Activated CD4-positive, CD25-positive, alpha-beta regulatory T cell treated with anti-CD3 and anti-CD28 coated beads, Interleukin-2, amount 50 U/mL, for 16 hours (primary cell): ENCODE measurements around the gene RAD51B.

ENCODE experiments used
- DNase-seq: peaks from one replicate; pipeline ENCODE4 v3.0.0-alpha.2; 2020; ENCODE audit warnings: low read depth, low spot score

The RAD51B gene

DNA sequence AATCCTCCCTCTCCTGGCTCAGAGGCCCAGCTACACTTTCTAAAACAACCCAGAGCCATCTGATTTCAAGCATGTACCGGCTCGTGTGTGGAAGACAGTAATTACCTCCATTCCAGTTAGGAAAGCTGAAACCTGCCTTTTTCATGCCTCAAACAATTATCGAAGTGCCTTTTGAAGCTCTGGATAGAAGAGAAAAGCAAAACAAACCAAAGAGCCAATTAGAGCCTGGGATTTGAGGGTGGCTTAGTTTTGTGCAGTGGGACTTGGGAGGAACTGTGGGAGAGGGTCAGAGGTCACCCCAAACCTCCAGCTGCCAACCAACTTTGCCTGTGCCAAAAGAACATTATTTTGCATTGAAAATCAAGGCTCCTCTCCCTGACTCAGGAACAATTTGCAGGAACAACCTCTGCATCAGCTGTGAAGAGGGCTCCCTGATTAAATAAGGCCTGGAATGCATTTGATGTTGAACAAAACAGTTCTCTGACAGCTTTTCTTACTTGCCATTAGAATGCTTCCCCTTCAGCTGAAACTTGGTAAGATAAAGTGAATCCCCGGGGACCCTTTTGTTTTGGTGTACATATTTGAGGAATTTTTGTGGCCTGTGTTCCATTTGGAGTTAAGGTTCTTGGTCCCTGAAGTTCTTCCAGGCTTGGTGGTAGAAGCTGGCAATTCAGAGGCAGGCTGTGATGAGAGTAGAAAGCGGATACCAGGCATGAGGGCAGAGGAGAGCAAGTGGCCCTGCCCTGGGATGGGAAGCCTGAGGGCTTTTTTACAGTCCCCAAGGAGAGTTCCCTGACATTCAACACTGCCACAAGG lies 703.1 kb downstream of the RAD51B start:
- no peak for DNase-seq

DNA sequence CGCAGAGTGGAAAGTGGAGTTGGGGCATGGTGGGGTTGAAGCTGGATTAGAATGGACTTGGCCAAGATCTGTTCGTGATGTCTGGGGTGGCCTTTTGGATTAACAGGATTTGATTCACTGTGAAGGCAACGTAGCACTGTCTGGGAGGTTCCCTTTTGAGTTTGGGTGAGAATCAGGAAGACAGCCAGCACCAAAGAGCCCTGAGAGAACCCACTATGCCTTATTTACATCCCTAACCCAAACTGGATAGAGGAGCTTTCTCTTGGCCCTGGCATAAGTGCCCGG lies 703.7 kb downstream of the RAD51B start:
- no peak for DNase-seq

DNA sequence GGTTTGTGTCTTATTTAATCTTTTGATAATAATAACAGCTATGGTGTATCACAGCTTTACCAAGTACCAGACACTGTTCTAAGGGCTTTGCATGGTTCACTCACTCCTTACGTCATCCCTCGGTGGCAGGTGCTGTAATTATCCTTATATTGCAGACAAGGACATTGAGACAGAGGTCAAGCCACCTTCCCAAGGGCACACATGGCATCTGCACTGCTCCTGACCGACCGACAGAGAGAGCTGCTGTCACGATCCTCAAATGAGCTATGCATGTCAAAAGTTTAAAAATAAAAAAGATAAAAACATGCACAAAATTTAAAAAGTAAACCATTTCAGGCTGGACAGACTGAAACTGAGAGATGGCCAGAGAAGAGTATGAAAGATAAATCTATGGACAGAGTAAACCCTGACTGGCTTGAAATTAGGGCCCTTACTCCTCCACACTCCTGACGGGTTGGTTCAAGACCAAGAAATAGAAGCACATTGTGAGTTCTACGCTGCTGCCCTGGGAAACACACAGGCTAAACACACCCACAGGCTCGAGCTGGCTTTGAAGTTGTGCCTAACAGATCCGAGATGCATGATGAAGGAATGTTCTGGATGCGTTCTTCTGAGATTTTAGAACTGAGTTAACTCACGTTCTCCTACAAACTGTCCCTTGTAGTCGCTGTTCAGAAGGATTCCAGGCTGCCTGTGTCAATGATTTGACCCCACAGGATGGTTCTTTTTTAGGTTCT lies 704.6 kb downstream of the RAD51B start:
- no peak for DNase-seq

DNA sequence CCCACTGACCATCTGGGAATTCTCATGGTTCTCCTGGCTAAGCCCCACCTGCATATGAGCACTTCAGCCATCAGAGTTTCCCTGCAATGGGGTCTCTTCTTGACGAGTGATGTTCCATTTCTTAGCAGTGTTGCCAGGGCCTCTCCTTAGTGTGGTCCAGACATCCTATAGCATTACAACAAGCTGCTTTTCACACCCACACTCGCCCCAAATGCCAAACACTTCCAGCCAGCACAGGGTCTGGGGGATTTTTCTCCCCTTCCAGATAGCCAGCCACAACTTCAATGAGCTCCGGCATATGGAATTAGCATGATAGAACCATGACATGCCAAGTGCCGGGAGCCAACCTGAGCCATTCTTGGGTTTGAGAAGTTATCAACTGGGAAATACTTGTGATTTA lies 705.9 kb downstream of the RAD51B start:
- no peak for DNase-seq

DNA sequence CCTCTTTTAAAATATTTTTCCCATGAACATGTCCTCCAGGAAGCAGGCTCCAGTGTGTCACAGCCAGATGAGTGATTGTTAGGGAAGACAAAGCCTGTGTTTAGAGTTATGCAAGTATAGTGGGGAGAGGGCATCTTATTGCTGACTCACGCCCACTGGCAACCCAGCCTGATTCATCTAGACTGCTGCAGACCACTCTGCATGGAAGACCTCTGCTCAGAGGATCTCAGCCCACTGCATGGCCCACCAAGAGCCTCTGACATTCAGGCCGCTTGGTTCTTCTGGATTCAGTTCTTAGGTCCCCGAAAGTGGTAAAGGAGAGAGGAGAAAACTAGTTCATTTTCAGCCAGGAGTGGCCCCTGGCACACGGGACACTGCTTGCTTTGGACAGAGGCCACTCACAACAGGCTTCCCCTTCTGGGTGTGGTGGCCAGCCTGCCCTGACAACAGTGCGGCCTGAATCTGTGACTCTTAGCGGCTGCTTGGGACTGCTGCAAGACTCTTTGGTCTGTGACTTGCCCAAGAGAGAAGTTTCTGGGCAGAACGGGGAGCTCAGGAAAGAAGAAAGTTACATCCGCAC lies 707.0 kb downstream of the RAD51B start:
- no peak for DNase-seq

DNA sequence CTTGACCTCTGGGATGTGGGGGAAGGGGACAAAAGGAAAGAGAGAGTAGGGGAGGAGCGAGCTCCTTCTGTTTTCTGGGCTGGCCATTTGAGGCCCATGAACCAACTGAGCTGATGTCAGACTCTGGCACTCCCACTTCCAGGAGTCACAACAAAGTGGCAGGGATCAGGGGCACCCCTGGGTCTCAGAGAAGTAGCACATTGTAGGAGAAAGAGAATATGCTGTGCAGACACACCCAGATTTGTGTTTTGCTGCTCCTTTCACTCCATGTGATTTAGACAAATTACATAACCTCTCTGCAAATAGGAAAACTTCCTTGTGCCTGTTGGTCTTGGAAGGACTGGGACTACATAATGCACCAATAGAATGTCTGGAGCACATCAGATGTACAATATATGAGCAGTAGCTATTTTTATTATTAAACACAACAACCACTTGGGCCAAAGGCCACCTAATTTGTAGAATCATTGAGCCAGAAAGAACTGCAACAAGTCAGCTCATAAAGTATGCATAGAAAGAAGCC lies 707.8 kb downstream of the RAD51B start:
- DNase-seq, result no peak

DNA sequence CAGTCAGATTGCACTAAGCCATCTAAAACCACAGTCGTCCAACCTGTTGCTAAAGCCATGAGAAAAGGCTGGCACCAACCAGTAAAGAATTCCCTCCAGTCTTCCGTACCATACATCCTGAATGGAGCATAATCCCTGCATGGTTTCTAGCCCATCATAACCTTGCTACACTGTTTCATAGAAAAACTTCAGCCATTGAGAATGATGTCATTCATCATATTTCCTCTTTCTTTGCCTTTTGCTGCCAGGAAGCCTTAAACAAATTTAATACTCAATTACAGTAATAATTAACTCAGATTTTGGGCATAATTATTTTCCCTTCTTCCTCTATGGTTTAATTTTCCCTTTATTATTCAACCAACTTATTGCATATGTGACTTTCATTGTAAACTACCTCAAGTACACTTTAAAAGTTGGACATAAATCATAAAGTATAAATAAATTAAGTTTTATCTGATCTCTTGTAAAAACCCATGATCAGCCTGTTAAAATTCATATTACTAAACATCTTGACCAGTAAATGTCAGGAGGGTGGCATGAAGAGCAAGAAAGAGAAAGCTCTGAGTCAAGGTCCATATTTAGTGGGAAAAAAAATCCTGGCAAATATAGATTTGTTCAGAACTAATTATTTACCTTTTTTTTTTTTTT lies 708.6 kb downstream of the RAD51B start:
- no peak for DNase-seq

DNA sequence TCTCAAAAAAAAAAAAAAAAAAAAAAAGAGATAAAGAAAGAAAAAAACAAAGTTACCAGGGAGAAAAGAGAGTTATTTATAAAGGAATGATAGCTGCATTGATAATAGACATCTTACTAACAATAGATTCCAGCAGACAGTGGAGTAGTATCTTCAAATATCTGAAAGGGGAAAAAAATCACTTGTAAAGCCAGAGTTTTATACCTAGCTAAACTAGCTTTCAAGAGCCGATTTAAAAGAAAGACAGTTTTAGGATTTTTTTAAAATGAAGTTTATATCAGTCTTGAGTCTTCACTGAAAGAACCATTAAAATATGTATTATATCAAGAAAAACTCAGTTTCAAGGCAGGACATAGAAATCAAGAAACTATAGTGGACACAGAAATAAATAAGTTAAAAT lies 710.9 kb downstream of the RAD51B start:
- DNase-seq, result no peak

DNA sequence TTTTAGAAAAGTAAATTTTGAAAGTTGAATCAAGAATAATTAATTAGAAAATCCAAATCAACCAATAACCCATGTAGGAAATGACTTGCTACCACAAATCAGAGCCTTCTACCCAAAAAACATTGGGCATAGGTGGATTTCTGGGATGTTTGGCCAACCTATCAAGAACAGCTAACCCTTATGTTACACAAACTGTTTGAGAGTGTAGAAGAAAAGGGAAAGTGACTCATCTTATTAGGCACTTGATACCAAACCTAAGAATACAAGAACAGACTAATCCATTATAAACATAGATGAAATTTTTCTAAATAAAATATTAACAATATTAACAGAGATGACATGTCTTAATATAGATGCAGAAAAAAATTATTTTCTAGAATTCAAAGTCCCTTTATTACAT lies 712.9 kb downstream of the RAD51B start:
- DNase-seq, result no peak

DNA sequence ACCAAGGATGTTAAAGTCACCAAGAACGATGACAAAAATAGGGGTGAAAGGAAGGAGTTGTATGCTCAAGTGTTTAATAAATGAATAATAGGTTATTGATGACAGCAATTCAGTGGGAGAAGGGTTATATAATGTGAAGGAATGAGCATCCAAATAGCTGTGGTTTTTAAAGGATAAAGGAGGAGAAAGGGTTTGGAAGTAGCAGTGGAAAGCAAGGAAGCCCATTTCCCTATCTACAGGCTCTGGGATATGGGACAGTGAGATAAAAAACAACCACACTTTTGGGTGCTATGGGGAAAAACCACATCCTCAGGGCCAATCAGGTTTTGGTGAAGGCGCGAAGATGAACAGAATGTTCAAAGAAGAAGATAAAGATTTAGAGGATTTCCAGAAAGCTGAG lies 714.7 kb downstream of the RAD51B start:
- DNase-seq, result no peak

DNA sequence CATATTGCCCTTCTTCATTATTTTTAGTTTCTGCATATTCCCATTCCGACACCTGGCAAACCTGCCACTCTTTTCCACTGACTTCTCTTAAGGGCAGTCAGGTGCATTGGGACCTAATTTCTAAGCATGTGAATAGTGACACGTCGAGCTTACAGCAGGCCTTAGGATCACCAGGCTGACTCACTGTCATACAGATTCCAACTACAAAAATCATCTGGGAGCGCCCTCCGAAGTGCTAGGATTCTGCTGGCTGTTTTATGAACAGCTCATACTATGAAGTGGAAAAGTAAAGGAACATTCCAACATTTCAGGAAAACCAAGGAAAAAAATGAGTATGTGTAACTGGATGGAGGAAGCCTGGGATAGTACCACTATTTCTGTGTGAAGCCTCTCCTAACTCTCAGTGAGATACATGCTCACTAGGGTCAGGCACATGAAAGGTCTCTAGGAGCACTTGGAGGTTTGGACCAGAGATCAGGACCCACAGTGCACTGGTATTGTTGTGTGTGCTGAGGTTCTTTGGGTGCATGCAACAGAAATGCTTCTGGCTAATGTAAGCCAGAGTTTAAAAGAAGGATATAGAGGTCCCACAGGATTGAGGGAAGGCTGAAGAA lies 715.9 kb downstream of the RAD51B start:
- DNase-seq, result no peak

DNA sequence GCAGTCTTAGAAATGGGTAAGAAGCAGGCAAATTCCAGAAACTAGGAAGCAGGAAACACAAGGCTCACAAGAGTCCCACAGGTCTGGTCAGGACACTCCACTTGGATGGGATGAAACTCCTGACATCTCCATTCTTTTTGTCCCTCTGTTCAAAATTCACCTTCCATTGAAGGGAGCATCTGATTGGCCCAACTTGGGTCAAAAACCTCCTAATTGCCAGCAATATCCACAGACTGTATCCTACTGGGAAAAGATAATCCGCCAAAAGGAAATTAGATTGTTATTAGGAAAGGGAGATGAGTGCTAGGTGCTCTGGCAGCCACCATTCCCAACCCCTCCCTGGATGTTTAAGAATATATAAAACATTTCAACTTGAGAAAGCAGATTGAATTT lies 716.4 kb downstream of the RAD51B start:
- no peak for DNase-seq

DNA sequence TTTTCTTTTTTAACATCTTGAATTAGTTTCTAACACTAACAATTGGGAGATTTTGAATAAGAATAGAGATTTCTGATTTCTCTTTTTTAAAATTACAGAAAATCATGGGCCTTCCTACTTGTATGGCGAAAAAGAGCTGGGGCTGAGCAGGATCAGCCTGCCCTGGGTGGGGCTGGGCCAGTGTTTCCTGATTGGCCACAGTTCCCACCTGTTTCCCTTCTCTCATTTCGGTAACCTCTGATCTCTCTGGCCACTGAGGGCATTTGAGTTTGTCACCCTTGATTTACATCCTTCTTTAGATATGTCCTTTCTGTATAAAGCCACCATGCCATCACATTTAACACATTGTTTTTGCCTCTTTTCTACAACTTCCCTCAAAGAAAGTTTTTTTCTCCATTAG lies 719.1 kb downstream of the RAD51B start:
- no peak for DNase-seq

DNA sequence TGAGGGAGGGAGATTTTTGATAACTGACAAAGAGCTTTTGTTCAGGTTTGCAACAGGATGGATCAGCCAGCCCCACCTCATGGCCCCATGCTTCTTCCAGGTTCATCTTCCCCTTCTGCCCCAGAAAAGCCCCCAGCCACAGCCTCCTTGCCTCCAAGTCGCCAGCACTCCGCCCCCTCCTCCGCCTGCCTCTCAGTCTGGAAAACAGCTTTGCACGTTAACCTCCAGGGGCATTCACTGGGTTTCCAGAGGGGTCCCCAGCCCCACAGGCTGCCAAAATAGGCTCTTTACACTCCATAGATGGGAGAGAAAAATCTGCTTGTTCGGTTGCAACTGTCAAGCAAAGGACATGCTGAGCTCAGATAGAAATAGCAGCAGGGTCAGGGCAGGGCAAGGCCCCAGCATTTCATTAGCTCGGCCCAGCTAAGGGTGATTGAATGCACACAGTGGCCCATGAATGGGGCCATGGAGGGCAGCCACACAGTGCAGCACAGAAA lies 719.7 kb downstream of the RAD51B start:
- DNase-seq, result no peak

DNA sequence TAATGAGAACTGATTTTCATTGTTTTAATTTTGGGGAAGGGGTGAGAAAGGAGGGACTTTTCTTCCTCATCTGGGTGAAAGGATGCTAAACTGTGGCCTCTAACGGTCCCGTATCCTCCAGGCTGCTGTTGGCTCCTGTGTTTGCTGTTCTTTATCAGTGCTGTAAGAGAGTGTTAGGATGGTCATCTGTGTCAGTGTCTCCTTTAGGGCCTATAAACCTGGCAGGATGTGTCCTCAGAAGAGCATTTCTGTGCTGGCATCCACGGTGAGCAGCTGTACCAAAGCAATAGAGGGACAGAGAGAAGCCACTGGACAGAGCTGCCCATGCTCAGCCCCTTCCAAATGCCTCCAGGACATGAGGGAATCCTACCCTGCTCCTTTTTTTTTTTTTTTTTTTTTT lies 720.2 kb downstream of the RAD51B start:
- no peak for DNase-seq

DNA sequence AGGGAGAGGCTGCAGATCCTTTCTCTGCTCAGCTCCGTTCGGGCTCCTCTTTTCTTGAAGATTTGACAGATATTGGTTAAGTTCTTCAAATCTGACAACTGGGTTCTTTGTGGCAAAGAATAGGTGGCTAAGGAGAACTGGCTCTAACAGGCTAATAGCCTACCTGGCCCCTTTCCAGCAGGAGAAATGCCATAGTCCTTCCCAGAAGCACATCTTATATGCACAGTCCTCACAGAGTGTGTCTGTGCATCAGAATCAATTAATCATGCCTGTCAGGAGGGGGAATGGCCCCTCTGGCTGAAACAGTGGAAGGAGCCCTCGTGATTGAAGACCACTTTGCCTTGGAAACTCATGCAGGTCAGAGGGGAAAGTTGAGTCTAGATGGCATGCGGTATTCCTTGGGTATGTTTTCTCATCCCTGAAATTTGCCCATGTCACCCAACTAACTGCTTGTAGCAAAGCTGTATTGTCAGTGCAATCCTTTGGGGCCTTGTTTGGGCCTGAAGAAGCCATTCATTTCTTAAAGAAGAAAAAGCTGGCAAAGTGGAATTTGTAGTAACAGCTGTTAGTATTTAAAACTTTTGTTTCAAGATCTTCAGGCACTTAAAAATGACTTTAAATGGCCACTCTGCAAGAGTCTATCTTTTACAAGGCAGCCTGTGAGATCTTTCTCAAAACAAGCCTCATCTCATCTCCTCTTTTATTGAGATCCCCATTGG lies 721.8 kb downstream of the RAD51B start:
- DNase-seq, result no peak

DNA sequence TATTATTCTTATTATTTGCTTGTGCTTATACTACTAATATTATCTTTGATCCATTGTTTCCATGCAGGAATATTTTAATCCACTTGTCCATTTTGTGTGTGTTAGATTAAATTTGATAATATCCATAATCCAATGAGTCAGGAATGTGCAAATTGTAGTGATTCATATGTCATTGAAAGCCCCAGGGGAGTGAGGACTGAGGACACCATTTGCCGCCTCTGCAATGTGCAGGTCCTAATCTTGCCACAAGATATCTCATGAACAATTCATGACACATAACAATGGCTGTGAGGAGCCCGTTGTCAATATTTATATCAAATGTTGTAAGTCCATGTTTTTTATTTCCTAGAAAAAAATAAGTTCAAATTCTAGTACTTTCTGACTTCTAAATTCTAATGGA lies 722.8 kb downstream of the RAD51B start:
- no peak for DNase-seq

DNA sequence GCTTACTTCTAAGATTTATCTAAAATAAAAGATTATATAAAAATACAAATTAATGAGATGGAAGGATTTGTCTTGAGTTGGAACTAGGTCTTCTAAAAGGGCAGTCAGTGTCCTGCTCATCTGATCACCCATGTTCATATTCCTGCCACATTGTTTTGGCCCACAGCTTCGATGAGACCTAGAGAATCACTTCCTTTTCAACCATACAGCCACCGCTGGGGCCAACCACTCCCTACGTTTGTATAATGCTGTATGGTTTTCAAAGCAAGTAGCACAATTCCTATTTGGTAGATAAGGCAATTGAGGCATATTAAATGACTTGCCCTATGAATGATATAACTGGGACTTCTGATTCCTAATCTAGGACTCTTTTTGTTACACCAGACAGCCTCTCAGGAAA lies 723.9 kb downstream of the RAD51B start:
- DNase-seq, result no peak

DNA sequence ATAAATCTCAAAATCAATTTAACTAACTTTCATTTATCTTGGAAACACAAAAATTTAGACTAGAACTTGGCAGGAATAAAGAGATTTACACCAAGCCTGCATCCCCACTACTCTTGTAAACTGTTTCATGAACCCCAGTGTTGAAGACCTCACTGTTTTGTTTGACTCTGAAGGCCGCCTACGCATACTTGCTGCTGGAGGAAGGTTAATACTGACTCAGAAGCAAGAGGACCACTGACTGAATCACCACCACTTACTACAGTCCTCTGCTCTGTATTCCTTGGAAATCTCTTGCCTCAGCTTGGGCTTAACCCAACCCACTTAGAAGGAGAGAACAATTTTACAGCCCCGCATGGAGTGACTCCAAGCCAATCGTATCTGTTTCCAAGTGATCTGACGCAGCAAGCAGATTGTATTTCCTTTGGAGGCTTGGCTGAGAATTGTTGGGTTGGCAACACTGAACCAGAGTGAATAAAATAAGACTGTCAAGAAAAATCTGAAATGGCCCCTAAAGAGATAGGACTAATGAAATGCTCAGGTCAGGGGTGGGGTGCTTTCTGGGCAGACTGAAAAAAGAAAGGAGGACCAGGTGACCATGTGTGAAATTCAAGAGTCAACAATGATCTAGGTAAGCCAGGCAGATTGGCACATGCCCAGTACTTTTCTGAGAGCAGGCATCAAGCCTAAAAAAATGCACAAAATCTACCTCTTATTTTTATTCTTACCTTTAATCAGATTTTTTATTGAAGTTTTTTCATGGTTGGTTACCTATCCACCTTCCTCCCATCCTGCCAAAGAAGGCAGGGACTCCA lies 724.7 kb downstream of the RAD51B start:
- no peak for DNase-seq

DNA sequence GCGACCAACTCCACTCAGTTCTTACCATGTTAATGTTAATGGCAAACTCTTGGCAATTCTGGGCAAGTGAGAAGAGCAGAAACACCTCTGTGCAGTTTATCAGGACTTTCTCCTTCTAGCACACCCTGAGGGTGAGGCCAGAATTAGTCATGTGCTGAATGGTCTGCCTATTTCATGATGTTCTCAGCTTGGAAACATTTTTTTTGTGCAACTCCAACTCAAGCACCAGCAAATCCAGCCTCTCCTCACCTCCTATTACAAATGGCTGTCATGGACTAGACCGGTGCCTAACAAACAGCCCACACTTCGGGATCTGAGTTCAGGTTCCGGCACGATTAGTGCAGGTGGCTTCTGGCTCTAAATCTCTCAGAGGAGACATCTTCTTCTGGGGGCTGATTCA lies 727.3 kb downstream of the RAD51B start:
- DNase-seq, result no peak
